Small intestine (tissue), 7 donors: ENCODE data around the gene GAREM1. TPM values are rescaled to one million over a fixed set of nuclear protein-coding genes. Genes with fewer than 3 reads are reported as not detected.
A peak's percentile ranks its signal among the peaks of the same experiment; 100 is the strongest.
"Not testable (repeated sequence)": the region's sequence is repeated elsewhere in the genome, so short reads cannot be mapped to it uniquely, and the experiment has no call there.

Experiments used
- DNase-seq, 2 donors: peaks; one replicate each; pipeline versions ENCODE4 v3.0.0 to v3.0.0-alpha.2; 2013
- FAIRE-seq: peaks from 2 replicates; lab custom pipeline; 2012; peaks lifted over from hg19 to GRCh38; lab: Jason Lieb, UNC
- H3K27ac ChIP-seq, 3 donors: one replicate each; pipeline ENCODE4 v1.5.1; 2013; ENCODE audit warnings: low read length in 2 of 3, mild to moderate bottlenecking in 2 of 3, control low read depth in 1 of 3, inconsistent platforms in 1 of 3, low read depth in 1 of 3, moderate library complexity in 1 of 3
- H3K27me3 ChIP-seq, 3 donors: one replicate each; pipeline ENCODE4 v1.6.1; 2013; ENCODE audit warnings: low read length in 3 of 3, inconsistent platforms in 1 of 3; ENCODE audit not compliant: control insufficient read depth in 3 of 3, insufficient read depth in 3 of 3
- H3K36me3 ChIP-seq, 3 donors: one replicate each; pipeline ENCODE4 v1.6.1; 2013; ENCODE audit warnings: low read length in 3 of 3, inconsistent platforms in 1 of 3, low read depth in 1 of 3, mild to moderate bottlenecking in 1 of 3, moderate library complexity in 1 of 3; ENCODE audit not compliant: control insufficient read depth in 3 of 3, insufficient read depth in 2 of 3
- H3K4me1 ChIP-seq, 3 donors: one replicate each; pipeline ENCODE4 v1.6.1; 2013; ENCODE audit warnings: low read length in 2 of 3, inconsistent platforms in 1 of 3, low read depth in 1 of 3, mild to moderate bottlenecking in 1 of 3, moderate library complexity in 1 of 3; ENCODE audit not compliant: control insufficient read depth in 3 of 3, insufficient read depth in 2 of 3
- H3K4me3 ChIP-seq, 3 donors: one replicate each; pipeline ENCODE4 v1.5.1; 2013; ENCODE audit warnings: low read length in 3 of 3, control low read depth in 1 of 3, inconsistent platforms in 1 of 3, low read depth in 1 of 3, mild to moderate bottlenecking in 1 of 3, moderate library complexity in 1 of 3
- H3K9me3 ChIP-seq, 2 donors: one replicate each; pipeline ENCODE4 v1.6.1; 2013; ENCODE audit warnings: low read depth in 1 of 2, low read length in 1 of 2; ENCODE audit not compliant: control insufficient read depth in 2 of 2, insufficient read depth in 1 of 2
- WGBS, 3 donors: extraction: QIAGEN DNeasy Blood & Tissue Kit; methylation state at CpG; one replicate each; pipeline ENCODE4 v1.1.7; 2013; 5-methylcytosine and 5-hydroxymethylcytosine counted together
- polyA plus RNA-seq, 4 donors: library from polyadenylated mRNA; stranded (reverse) in 3 of 4; unstranded in 1 of 4; fragments of 200-250 nt in 3 of 4; fragments of 120-200 nt in 1 of 4; gene quantifications; one replicate each; pipeline versions ENCODE4 v1.2.1 to v1.2.3, GENCODE V29; 2013
- donor health status: healthy with polysubstance abuse.
- donor health status: control.
- donor health status: control.
- donor health status: Bipolar disorder and iron deficiency.
- donor health status: healthy.

Gene GAREM1
- polyA plus RNA-seq, 4 donors = 1.9 to 12.8 (median 4.0) TPM

GRCh38 chr18:32243358-32243757, 227.3 kb downstream of the GAREM1 start:
- no peak for FAIRE-seq
- WGBS, 3 donors = 89 to 94% (median 90%) methylated on average over 6 of the region's 6 CpGs
- H3K4me3 ChIP-seq = no peak overlapping the region
- H3K27ac ChIP-seq = no peak overlapping the region
- H3K36me3 ChIP-seq = no peaks in the 10 kb centered on the region
- DNase-seq = no peak
- H3K27me3 ChIP-seq = no peaks in the 10 kb centered on the region
- H3K9me3 ChIP-seq = peaks cover 0 to 5% of the 10 kb centered on the region in 2 donors
- peaks cover 0 to 4% (median 0%) of the 10 kb centered on the region in 3 donors for H3K4me1 ChIP-seq

GRCh38 chr18:32242395-32242794, 228.3 kb downstream of the GAREM1 start:
- Histone ChIP-seq H3K4me1 (peaks cover 0 to 9% (median 0%) of the 10 kb centered on the region in 3 donors), H3K36me3 (no peaks in the 10 kb centered on the region), H3K27me3 (peaks cover 0 to 2% (median 0%) of the 10 kb centered on the region in 3 donors), H3K9me3 (peaks cover 0 to 5% of the 10 kb centered on the region in 2 donors), H3K4me3 (no peak overlapping the region), H3K27ac (no peak overlapping the region)
- 37 to 72% (median 62%) methylated on average over 2 of the region's 2 CpGs for WGBS, 3 donors
- DNase-seq (peak in 1 of 2 donors; percentile 77), FAIRE-seq (no peak)

GRCh38 chr18:32238635-32239268, 231.9 kb downstream of the GAREM1 start:
- no peak overlapping the region for H3K27ac ChIP-seq
- DNase-seq = no peak
- H3K4me3 ChIP-seq = no peak overlapping the region
- peaks cover 0 to 2% (median 0%) of the 10 kb centered on the region in 3 donors for H3K27me3 ChIP-seq
- WGBS, 3 donors = 88 to 91% (median 89%) methylated on average over 5 of the region's 5 CpGs
- peaks cover 0 to 5% of the 10 kb centered on the region in 2 donors for H3K9me3 ChIP-seq
- no peak for FAIRE-seq
- H3K4me1 ChIP-seq = peaks cover 0 to 31% (median 2%) of the 10 kb centered on the region in 3 donors
- H3K36me3 ChIP-seq = no peaks in the 10 kb centered on the region

GRCh38 chr18:32237049-32237448, 233.6 kb downstream of the GAREM1 start:
- Histone ChIP-seq H3K4me3 (no peak overlapping the region), H3K4me1 (peaks cover 0 to 28% (median 2%) of the 10 kb centered on the region in 3 donors), H3K27me3 (peaks cover 0 to 2% (median 0%) of the 10 kb centered on the region in 3 donors), H3K27ac (peak overlapping the region in 2 of 3 donors; percentile 17 to 64), H3K9me3 (peaks cover 0 to 4% of the 10 kb centered on the region in 2 donors), H3K36me3 (no peaks in the 10 kb centered on the region)
- FAIRE-seq (no peak), DNase-seq (peak; percentile 79 to 91)
- 14 to 52% (median 25%) methylated on average over 3 of the region's 3 CpGs for WGBS, 3 donors

- not testable (repeated sequence) for FAIRE-seq, H3K4me3 ChIP-seq, H3K36me3 ChIP-seq, DNase-seq, H3K9me3 ChIP-seq, H3K27me3 ChIP-seq, H3K27ac ChIP-seq
- peaks cover 0 to 28% (median 2%) of the 10 kb centered on the region in 3 donors for H3K4me1 ChIP-seq
- 94 to 95% (median 94%) methylated on average over 14 to 15 of the region's 15 CpGs for WGBS, 3 donors
Measured at GRCh38 chr18:32233348-32233747, 237.3 kb downstream of the GAREM1 start.

GRCh38 chr18:32219431-32220018, 251.2 kb downstream of the GAREM1 start:
- no peak overlapping the region for H3K27ac ChIP-seq
- 74 to 86% (median 75%) methylated on average over 3 of the region's 3 CpGs for WGBS, 3 donors
- H3K36me3 ChIP-seq = peaks cover 0 to 5% (median 0%) of the 10 kb centered on the region in 3 donors
- peak in 1 of 2 donors; percentile 39 for DNase-seq
- peaks cover 0 to 4% (median 3%) of the 10 kb centered on the region in 3 donors for H3K4me1 ChIP-seq
- H3K9me3 ChIP-seq = no peaks in the 10 kb centered on the region
- H3K27me3 ChIP-seq = no peaks in the 10 kb centered on the region
- FAIRE-seq = no peak
- no peak overlapping the region for H3K4me3 ChIP-seq

GRCh38 chr18:32216390-32216789, 254.3 kb downstream of the GAREM1 start:
- Histone ChIP-seq H3K4me3 (no peak overlapping the region), H3K9me3 (no peaks in the 10 kb centered on the region), H3K4me1 (peaks cover 0 to 29% (median 5%) of the 10 kb centered on the region in 3 donors), H3K27me3 (no peaks in the 10 kb centered on the region), H3K36me3 (peaks cover 0 to 11% (median 0%) of the 10 kb centered on the region in 3 donors), H3K27ac (no peak overlapping the region)
- WGBS, 3 donors = 88 to 98% (median 90%) methylated on average over 2 of the region's 2 CpGs
- FAIRE-seq (no peak), DNase-seq (no peak)

GRCh38 chr18:32213693-32214092, 257.0 kb downstream of the GAREM1 start:
- DNase-seq (peak; percentile 82 to 84), FAIRE-seq (no peak)
- H3K27ac ChIP-seq = peak overlapping the region in 2 of 3 donors; percentile 20 to 33
- no peaks in the 10 kb centered on the region for H3K27me3 ChIP-seq
- H3K9me3 ChIP-seq = no peaks in the 10 kb centered on the region
- 20 to 65% (median 36%) methylated on average over 2 of the region's 2 CpGs for WGBS, 3 donors
- H3K4me3 ChIP-seq = no peak overlapping the region
- peaks cover 0 to 51% (median 12%) of the 10 kb centered on the region in 3 donors for H3K4me1 ChIP-seq
- peaks cover 0 to 16% (median 0%) of the 10 kb centered on the region in 3 donors for H3K36me3 ChIP-seq
